Left forelimb (tissue), 1 donor: ENCODE measurements around the gene NSFL1C.
A peak's percentile ranks its signal among the peaks of the same experiment; 100 is the strongest.
"Not testable (repeated sequence)": the region's sequence is repeated elsewhere in the genome, so short reads cannot be mapped to it uniquely, and the experiment has no call there.

Experiments
- DNase-seq: peaks from one replicate; pipeline ENCODE4 v3.0.0-alpha.2; 2018; ENCODE audit warnings: low spot score

Gene NSFL1C

GRCh38 chr20:1466211-1467081, at the start of gene NSFL1C:
Gene NSFL1C (minus strand): TSS chr20:1466849. CDS start chr20:1466824, 25 bp downstream.
- DNase-seq: peak; percentile 98

- no peak for DNase-seq
Measured at GRCh38 chr20:1513801-1514200, 47.2 kb upstream of the NSFL1C start.

GRCh38 chr20:1509237-1509636, 42.6 kb upstream of the NSFL1C start:
- DNase-seq: no peak

- DNase-seq: no peak
Measured at GRCh38 chr20:1508574-1508973, 41.9 kb upstream of the NSFL1C start.

- DNase-seq: no peak
Measured at GRCh38 chr20:1507276-1507675, 40.6 kb upstream of the NSFL1C start.

- DNase-seq: no peak
Measured at GRCh38 chr20:1505871-1506270, 39.2 kb upstream of the NSFL1C start.

GRCh38 chr20:1505361-1505760, 38.7 kb upstream of the NSFL1C start:
- DNase-seq: no peak

GRCh38 chr20:1503564-1504227, 37.0 kb upstream of the NSFL1C start:
- no peak for DNase-seq

GRCh38 chr20:1500496-1500895, 33.8 kb upstream of the NSFL1C start:
- no peak for DNase-seq

GRCh38 chr20:1499528-1500420, 33.1 kb upstream of the NSFL1C start:
- DNase-seq: no peak

- not testable (repeated sequence) for DNase-seq
Measured at GRCh38 chr20:1497371-1497770, 30.7 kb upstream of the NSFL1C start.

GRCh38 chr20:1496930-1497329, 30.3 kb upstream of the NSFL1C start:
- no peak for DNase-seq

- no peak for DNase-seq
Measured at GRCh38 chr20:1494436-1494835, 27.8 kb upstream of the NSFL1C start.

GRCh38 chr20:1493536-1493935, 26.9 kb upstream of the NSFL1C start:
- no peak for DNase-seq

GRCh38 chr20:1491860-1492642, 25.4 kb upstream of the NSFL1C start:
- no peak for DNase-seq

GRCh38 chr20:1491281-1491840, 24.7 kb upstream of the NSFL1C start, which contains the start of gene SIRPB2:
Gene SIRPB2 (minus strand): TSS chr20:1491420. CDS start chr20:1491359, 61 bp downstream.
- no peak for DNase-seq

- DNase-seq: no peak
Measured at GRCh38 chr20:1490643-1491195, 24.1 kb upstream of the NSFL1C start.

GRCh38 chr20:1489764-1490436, 23.3 kb upstream of the NSFL1C start:
- DNase-seq: no peak

- no peak for DNase-seq
Measured at GRCh38 chr20:1489325-1489724, 22.7 kb upstream of the NSFL1C start.

GRCh38 chr20:1486566-1486965, 19.9 kb upstream of the NSFL1C start:
- no peak for DNase-seq
